CD4-positive, alpha-beta T cell (primary cell): Measurements from ENCODE around the gene HMCN1. TPM values are rescaled to one million over a fixed set of nuclear protein-coding genes. Genes with fewer than 3 reads are reported as not detected.

Experiments used
- ATAC-seq: fragments of 200-7000 bp; cut with Tn5 transposase; one replicate; pipeline ENCODE4 v1.10.0; 2022; ENCODE audit warnings: mild to moderate bottlenecking; ENCODE audit not compliant: poor library complexity
- CTCF ChIA-PET: fragments of 350-600 bp; sonication (Branson Sonifier 250); formaldehyde crosslinking; loops from one replicate; lab custom pipeline; 2021; ENCODE audit warnings: antibody characterized with exemption, inconsistent platforms; lab: Charles Lee
- POLR2A ChIA-PET: fragments of 350-600 bp; sonication (Branson Sonifier 250); formaldehyde crosslinking; loops from one replicate; lab custom pipeline; 2021; ENCODE audit warnings: antibody characterized with exemption, inconsistent platforms; lab: Charles Lee
- DNase-seq, 14 experiments: peaks; one replicate each; pipeline ENCODE4 v3.0.0-alpha.2; 2013 to 2020; ENCODE audit warnings: mixed read lengths in 2 of 14
- H3K27ac ChIP-seq, 2 donors: one replicate each; pipeline versions ENCODE4 v1.5.1 to v1.7.0; 2013; ENCODE audit warnings: low read length in 2 of 2, low read depth in 1 of 2, mild to moderate bottlenecking in 1 of 2
- H3K27me3 ChIP-seq, 2 experiments: 1 replicate in 1 of 2; 2 replicates in 1 of 2; pipeline versions ENCODE4 v1.6.1 to v1.7.0; 2013; ENCODE audit warnings: low read length in 2 of 2, control low read depth in 1 of 2, mild to moderate bottlenecking in 1 of 2, moderate library complexity in 1 of 2; ENCODE audit not compliant: insufficient read depth in 2 of 2, control insufficient read depth in 1 of 2
- H3K36me3 ChIP-seq: one replicate; pipeline ENCODE4 v1.6.1; 2013; ENCODE audit warnings: low read length, control low read depth; ENCODE audit not compliant: insufficient read depth
- H3K4me1 ChIP-seq: one replicate; pipeline ENCODE4 v1.6.1; 2013; ENCODE audit warnings: low read length, control low read depth; ENCODE audit not compliant: insufficient read depth
- H3K4me3 ChIP-seq: one replicate; pipeline ENCODE4 v1.5.1; 2013; ENCODE audit warnings: mild to moderate bottlenecking, low read length, moderate library complexity
- H3K9me3 ChIP-seq, 2 experiments: 1 replicate in 1 of 2; 2 replicates in 1 of 2; pipeline versions ENCODE4 v1.6.1 to v1.7.0; 2013; ENCODE audit warnings: low read length in 2 of 2, mild to moderate bottlenecking in 2 of 2, control low read depth in 1 of 2, moderate library complexity in 1 of 2; ENCODE audit not compliant: control insufficient read depth in 1 of 2, insufficient read depth in 1 of 2
- H3K27ac Mint-ChIP-seq: one replicate; pipeline ENCODE4 v1.8.0; 2020; ENCODE audit warnings: mixed read lengths
- H3K27me3 Mint-ChIP-seq: one replicate; pipeline ENCODE4 v1.8.0; 2021; ENCODE audit warnings: mixed read lengths
- H3K36me3 Mint-ChIP-seq: one replicate; pipeline ENCODE4 v1.8.0; 2021; ENCODE audit warnings: low read depth, mixed read lengths
- H3K4me1 Mint-ChIP-seq: one replicate; pipeline ENCODE4 v1.8.0; 2021; ENCODE audit warnings: low read depth, mixed read lengths
- H3K4me3 Mint-ChIP-seq: one replicate; pipeline ENCODE4 v1.8.0; 2020; ENCODE audit warnings: mild to moderate bottlenecking, mixed read lengths
- H3K9me3 Mint-ChIP-seq: one replicate; pipeline ENCODE4 v1.8.0; 2020; ENCODE audit warnings: mixed read lengths
- CTCF ChIP-seq: fragments of 200-600 bp; IDR thresholded peaks from one replicate; pipeline ENCODE4 v1.8.0; 2022; ENCODE audit warnings: antibody characterized with exemption, mild to moderate bottlenecking
- intact Hi-C, 2 experiments: fragments of 100-400 bp; cut with DNase I in 1 of 2; cut with micrococcal nuclease in 1 of 2; formaldehyde crosslinking; loops; one replicate each; pipeline versions ENCODE4 v1.15.1 to v1.9.0; 2023 to 2025; cut with DNase I, micrococcal nuclease
- total RNA-seq, 174 experiments: library from RNA in 2 of 174; stranded (reverse) in 2 of 174; gene quantifications; one replicate each; pipeline ENCODE4 v1.2.3 and lab custom pipeline; 2021 to 2026

HMCN1 gene
- total RNA-seq, 2 experiments from 2014 or later, result 0.14 TPM

DNA sequence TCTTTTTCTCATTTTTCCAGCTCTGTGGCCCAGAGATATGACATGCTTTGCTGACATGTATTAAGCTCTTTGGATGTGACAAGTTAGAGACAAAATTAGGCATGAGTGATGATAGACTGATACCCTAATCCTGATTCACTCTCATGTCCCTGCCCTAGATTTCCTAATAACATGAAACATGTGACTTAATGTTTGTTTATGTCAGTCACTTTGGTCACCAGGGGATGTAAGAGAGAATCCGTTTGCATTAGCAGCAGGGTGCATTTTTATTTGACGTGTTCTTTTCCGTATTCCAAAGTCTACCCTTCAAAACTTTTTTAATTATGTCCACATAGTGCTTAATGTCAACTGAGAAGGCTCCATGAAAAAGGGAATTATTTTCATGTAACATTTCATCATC is 192.4 kb downstream of the HMCN1 start:
- ChIA-PET POLR2A (no interaction called here), CTCF (no interaction called here)
- no peak for TF ChIP-seq CTCF
- Histone ChIP-seq H3K4me1 (no peaks in the 10 kb centered on the region), H3K4me3 (no peak overlapping the region), H3K9me3 (no peaks in the 10 kb centered on the region), H3K36me3 (no peaks in the 10 kb centered on the region), H3K27ac (no peak overlapping the region), H3K27me3 (no peaks in the 10 kb centered on the region)
- H3K36me3 Mint-ChIP-seq, result no peaks in the 10 kb centered on the region
- no peaks in the 10 kb centered on the region for H3K4me1 Mint-ChIP-seq
- no peak overlapping the region for H3K27ac Mint-ChIP-seq
- no peak overlapping the region for H3K4me3 Mint-ChIP-seq
- ATAC-seq (no peak), DNase-seq (no peak)
- no peaks in the 10 kb centered on the region for H3K9me3 Mint-ChIP-seq
- H3K27me3 Mint-ChIP-seq, result peaks cover 9% of the 10 kb centered on the region
- intact Hi-C loops, result no loop called here

GRCh38 chr1:185929776-185930175 is 195.6 kb downstream of the HMCN1 start:
- Mint-ChIP-seq H3K36me3 (no peaks in the 10 kb centered on the region), H3K27me3 (peaks cover 13% of the 10 kb centered on the region), H3K27ac (no peak overlapping the region), H3K4me3 (no peak overlapping the region), H3K9me3 (no peaks in the 10 kb centered on the region), H3K4me1 (no peaks in the 10 kb centered on the region)
- H3K27ac ChIP-seq, result no peak overlapping the region
- CTCF ChIA-PET, result interaction anchor here (1.1 kb wide), 1 partner anchor 10 kb away, joined by 4 read pairs; no protein-coding TSS in a partner anchor
- no peak overlapping the region for H3K4me3 ChIP-seq
- H3K9me3 ChIP-seq, result no peaks in the 10 kb centered on the region
- no peak for ATAC-seq
- no peak for DNase-seq
- intact Hi-C loops, result no loop called here
- no peaks in the 10 kb centered on the region for H3K36me3 ChIP-seq
- no peaks in the 10 kb centered on the region for H3K27me3 ChIP-seq
- H3K4me1 ChIP-seq, result no peaks in the 10 kb centered on the region
- no peak for TF ChIP-seq CTCF
- POLR2A ChIA-PET, result no interaction called here

DNA sequence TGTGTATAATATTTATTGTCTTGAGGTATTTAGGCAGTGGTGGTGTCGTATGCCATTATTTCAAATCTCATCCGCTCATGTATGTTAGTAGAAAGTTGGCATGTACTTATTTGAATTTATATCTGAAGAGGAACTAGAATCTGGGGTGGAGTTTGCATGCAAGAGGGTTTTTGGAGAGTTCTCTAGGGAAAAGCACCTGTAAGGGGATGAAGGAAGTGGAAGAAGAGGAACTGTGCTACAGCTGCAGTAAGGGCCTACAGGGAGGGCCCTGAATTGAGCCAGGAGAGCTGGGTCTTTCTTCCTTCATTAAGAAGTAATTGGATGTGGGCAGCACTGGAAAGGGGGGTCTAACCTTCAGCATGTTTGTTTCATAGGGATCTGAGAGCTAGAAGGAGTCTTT is 197.2 kb downstream of the HMCN1 start:
- Mint-ChIP-seq H3K27ac (no peak overlapping the region), H3K4me3 (no peak overlapping the region), H3K27me3 (peaks cover 13% of the 10 kb centered on the region), H3K4me1 (no peaks in the 10 kb centered on the region), H3K9me3 (no peaks in the 10 kb centered on the region), H3K36me3 (no peaks in the 10 kb centered on the region)
- intact Hi-C loops, result no loop called here
- H3K36me3 ChIP-seq, result no peaks in the 10 kb centered on the region
- H3K4me1 ChIP-seq, result no peaks in the 10 kb centered on the region
- TF ChIP-seq CTCF, result no peak
- ChIA-PET CTCF (no interaction called here), POLR2A (no interaction called here)
- H3K27ac ChIP-seq, result no peak overlapping the region
- no peak for DNase-seq
- no peaks in the 10 kb centered on the region for H3K27me3 ChIP-seq
- H3K9me3 ChIP-seq, result no peaks in the 10 kb centered on the region
- ATAC-seq, result no peak
- no peak overlapping the region for H3K4me3 ChIP-seq
